CD4-positive, alpha-beta T cell treated with Interferon alpha-2 for 1 hour (primary cell): ENCODE data around the gene CRTC1.
"Not testable (repeated sequence)": the region's sequence is repeated elsewhere in the genome, so short reads cannot be mapped to it uniquely, and the experiment has no call there.

Experiments
- DNase-seq, 2 donors: peaks; one replicate each; pipeline ENCODE4 v3.0.0-alpha.2; 2020 to 2022

The CRTC1 gene

GRCh38 chr19:18733196-18733647 lies 49.7 kb downstream of the CRTC1 start:
- DNase-seq = no peak

GRCh38 chr19:18733762-18734332 lies 50.4 kb downstream of the CRTC1 start:
- DNase-seq = not testable (repeated sequence)

DNA sequence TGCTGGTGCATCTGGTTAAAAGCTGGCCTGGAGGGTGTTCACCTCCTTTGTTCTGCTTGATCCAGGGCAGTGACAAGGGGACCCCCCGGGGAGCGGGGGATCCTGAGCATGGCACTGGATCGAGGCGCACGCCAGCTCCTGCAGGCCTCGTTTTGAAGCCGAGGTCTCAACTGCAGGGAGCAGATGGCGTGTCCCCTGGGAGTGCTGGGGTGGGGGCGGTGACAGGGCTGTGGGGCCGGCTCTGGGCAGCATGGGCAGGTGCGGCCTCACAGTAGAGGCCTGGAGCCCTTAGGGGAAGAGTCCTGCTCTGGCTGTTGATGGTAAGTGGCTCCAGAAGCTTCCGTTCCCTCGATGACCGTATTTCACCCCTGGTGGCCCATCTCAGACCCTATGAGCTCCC lies 51.8 kb downstream of the CRTC1 start:
- DNase-seq = no peak

GRCh38 chr19:18735752-18736151 lies 52.3 kb downstream of the CRTC1 start:
- no peak for DNase-seq

DNA sequence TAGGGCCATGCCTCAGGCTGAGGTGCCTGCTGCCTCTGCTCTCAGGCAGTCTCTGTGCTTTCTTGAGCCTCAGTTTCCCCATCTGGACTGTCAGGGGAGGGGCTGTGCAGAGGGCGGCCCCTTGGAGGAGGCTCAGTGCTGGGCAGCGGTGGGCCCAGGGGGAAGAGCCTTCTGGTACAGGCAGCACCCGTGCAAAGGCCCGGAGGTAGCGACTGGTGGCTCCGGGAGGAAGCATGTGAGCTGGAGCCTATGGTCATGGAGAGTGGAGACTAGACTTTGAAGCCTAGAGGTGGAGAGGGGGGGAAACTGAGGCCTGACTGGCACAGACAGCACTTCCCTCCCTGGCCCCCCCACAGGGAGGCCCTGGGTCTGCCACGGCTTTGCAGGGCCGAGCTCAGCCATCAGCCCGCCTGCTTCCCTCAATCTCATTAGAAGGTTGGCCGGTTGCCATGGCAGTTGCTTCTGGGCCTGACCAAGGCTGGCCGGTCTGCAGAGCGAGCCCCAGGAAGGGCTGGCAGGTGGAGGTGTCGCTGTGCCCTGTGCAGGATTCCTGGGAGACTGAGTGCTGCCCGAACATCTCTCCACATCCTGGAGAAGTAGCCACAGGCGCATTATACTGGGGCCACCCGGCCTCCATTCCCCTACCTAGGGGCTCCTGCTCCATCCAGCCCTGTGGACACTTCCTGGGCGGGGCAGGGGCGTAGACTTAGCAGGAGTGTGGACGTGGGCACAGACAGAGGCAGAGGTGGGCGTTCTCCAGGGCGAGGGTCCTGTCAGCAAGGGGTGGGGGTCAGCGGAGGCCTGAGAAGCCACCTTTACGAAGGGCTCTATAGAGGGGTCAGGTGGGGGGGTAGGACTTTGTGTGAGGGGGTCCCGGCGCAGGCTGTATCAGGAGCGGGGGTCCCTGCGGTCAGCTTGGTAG lies 53.2 kb downstream of the CRTC1 start:
- no peak for DNase-seq

DNA sequence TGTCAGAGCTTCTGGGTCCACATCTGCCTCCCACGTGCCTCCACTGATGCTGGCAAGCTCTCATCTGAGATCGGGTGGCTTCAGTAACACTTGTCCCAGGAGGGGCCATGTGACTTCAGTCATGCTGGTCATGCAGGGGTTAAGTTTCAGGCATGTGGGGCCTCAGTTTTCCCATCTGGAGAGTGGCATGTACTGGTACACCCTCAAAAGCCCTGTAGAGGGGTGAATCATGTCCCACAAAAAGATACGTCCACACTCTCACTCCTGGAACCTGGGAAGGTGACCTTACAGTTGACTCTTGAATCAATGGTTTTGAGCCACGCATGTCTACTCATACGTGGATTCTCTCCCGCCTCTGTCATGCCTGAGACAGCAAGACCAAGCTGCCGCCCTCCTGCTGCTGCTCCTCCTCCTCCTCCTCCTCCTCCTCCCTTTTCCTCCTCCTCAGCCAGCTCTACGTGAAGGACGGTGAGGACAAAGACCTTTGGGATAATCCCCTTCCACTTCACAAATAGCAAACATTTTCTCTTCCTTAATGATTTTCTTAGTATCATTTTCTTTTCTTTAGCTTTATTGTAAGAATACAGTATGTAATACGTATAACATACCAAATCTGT lies 54.0 kb downstream of the CRTC1 start:
- DNase-seq = no peak

DNA sequence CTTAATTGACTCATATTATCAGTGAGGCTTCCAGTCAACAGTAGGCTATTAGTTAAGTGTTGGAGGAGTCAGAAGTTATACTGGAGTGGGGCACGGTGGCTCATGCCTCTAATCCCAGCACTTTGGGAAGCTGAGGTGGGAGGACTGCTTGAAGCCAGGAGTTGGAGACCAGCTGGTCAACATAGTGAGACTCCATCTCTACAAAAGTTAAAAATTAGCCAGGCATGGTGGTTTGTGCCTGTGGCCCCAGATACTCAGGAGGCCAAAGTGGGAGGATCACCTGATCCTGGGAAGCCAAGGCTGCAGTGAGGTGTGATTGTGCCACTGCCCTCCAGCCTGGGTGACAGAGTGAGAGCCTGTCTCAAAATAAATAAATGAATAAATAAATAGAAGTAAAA lies 54.5 kb downstream of the CRTC1 start:
- no peak for DNase-seq

DNA sequence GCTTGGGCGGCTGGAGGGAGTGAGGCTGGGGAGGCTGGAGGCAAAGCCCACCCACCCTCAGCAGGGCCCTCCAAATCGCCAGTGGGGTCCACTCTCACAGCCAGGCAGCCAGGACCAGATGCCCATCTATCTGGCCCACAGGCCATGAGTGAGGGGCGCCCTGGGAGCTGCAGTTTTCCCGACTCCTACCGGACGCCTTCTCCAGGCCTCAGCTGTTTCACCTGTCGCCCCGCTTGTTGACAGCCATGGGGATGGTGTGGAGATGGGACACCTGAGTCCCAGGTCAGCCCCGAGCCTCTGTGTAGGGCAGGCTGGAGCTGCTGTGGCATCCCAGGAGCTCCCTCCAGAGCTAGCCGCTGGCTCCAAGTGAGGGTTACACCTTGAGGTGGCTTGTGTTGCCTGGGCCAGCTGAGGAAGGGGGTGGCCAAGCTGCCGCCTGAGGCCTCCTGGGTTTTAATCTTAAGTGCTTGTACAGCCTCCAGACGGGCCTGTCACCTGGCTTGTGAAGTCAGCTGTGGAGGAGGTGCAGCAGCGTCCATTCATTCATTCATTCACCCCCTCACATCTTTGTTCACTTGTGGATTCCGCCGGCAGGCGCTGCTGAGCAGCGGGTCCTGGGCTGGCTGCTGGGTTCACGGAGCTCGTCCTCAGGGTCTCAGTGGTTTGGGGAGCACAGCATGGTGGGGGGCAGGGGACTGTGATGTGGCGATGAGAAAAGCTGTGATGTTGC lies 55.6 kb downstream of the CRTC1 start:
- no peak for DNase-seq

DNA sequence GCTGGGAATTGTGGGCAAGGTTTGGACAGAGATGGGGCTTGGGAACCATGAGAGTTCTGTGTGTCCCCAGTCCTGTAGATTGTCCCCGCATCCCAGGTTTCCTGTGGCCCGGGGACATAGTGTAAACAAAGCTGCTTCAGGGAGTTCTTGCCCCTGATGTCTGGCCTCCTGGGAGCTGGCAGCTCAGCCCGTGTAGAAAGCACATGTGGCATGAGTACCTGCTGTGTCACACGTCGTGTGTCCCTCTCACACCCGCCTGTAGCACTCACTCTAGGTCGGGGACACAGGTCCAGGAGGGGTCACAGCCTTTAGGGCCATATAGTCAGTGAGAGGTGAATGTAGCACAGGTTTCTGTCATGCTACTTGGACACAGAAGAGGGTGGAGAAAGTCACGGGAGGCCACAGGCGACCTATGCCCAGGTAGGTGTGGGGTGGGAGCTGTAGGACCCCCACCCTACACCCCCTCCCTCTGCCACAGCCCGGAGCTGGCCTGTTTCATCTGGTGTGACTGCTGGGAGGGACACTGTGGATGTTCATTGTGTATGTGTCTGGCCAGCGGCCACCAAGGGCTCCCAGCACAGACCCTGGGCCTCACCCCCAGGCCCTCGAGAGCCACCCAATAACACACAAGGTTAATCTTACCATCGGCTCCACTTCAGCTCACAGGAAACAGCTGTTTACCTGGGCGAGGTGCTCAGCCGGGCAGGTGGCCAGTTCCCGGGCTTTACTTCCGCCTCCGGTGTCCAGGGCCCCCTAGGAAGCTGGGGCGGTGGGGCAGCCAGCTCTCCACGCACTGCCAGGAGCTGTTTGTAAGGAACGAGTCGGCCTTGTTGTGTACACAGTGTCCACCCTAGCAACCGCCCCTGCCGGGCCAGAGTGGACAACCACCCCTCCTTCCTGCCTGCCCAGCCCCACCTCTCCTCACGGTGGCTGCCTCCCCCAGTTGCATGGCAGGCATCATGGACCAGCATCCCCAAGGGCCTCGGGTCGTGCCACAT lies 57.9 kb downstream of the CRTC1 start:
- DNase-seq = no peak

DNA sequence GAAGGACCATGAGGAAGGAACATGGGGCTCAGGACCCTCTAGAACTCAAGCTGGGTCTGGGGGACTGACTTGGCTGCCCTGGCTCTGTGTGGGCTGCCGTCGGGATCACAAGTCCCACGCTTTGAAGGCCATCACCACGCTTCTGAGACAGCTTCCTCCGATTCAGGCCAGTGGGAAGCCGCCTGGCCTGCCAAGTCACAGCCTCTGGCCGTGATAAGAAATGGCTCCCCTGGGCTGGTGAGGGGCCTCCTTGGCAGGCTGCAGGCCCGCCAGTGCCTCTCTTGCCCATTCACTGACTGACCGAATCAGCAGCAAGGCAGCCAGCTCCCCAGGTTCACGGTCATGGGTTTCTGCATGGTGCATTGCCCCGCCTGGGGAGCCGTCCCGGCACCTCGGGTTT lies 58.8 kb downstream of the CRTC1 start:
- DNase-seq = no peak

DNA sequence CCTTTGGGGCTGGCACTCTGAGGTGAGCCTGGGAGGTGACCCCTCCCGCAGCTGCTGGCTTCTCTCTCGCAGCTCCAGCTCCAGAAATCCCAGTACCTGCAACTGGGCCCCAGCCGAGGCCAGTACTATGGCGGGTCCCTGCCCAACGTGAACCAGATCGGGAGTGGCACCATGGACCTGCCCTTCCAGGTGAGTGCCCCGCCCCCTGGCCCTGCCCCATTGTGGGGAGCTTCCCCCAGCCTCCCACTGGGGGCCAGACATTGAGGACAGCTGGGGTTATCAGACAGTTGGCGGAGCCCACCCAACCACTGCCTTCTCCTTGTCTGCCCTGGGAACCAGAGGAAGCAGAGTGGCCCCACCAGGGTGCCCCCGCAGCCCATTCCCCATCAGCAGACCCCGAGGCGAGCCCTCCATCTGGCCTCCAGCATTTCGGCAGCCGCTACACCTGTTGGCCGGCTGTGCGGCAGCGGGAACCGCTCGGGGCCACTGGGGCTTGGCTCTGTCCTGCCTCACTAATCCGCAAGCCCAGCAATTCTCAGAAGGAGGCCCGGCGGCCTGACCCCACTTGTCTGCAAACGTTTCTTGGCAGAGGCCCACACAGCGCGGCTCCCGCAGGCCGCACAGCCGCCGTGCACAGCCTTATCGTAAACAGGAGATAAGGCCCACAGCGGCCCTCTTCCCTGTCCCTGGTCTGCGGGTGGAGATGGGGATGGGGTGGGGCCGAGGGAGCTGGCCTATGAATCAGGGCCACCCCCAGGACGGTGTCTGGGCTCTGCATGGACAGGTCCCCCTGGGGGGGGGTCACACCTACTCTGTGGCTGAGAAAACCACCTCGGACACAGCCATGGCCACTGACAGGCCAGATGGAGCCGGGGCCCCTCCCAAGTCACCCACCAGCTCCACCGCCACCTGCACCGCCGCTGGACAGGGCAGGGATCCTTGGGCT lies 59.6 kb downstream of the CRTC1 start:
- DNase-seq = no peak

DNA sequence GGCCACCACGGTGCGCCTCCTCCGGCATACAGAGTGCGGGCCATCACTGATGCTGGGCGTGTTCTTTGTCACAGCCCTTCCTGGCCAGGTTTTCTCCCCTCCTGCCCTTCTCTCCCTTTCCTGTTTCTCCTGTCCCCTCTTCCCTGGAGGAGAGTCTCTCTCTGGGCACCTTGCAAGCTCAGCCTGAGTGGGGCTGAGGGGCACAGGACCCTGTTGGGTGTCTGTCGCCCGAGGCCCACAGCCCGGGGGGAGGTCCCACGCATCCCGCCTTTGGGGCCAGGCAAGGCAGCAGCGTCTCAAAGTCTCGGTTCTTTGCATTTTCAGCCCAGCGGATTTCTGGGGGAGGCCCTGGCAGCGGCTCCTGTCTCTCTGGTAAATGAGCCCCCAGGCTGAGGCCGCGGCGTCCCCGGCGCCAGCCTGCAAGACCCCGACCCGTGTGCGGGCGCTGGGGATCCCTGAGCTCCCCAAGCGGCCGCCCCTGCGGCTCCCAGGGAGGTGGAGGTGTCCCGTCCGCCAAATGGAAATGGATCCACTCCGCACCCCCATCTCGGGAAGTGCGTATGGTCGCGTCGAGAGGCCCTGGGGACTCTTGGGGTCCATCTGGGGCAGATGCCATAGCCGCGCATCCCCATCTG lies 60.4 kb downstream of the CRTC1 start:
- no peak for DNase-seq

DNA sequence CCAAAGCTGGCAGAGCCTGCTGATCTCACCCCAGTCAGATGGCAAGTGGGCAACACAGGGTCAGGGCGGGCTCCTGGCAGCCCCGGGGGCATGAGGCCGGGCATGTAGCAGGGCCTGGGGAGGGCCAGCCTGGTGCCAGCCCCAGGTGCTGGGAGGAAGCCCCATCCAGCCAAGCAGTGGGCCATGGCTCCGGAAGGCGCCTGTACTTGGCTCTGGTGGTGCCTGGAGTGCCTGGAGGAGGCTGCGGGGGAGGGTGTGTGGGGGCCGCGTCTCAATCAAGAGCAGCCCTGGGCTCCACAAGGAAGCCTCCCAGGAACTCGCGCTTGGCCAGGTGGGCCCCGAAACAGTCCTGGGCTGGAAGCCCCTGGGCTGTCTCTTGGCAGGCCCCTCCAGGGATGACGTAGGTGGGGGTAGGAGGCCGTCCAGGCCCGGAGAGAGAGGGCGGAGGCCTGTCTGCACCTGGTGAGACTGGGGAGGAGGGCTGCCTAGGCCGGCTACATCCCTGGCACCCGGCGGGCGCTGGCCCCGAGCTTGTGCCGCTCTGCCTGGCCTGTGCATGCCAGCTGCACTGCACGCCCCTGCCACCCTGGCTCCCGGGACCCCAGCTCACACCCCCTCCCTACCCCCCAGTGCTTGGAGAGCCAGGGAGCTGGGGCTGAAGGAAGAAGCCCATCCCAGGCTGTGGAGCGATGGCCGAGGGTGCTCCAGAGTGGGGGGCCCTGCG lies 61.7 kb downstream of the CRTC1 start:
- no peak for DNase-seq

DNA sequence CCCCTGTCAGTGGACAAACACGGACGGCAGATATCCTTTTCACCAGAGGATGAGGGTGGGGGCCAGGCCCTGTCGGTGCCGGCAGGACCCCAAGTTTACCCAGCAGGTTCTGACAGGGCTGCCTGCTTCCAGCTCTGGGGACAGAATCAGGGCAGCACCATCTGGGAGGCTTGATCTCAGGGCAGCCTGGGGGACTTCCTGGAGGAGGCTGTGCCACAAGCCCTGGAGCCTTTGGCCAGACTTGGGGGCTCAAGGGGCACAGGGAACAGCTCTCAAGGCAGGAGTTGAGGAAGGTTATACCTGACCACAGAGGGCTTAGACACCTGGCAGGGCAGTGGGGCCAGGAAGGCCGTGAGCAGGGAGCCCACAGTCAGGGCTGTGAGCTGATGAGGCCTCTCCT lies 62.5 kb downstream of the CRTC1 start:
- DNase-seq = no peak

DNA sequence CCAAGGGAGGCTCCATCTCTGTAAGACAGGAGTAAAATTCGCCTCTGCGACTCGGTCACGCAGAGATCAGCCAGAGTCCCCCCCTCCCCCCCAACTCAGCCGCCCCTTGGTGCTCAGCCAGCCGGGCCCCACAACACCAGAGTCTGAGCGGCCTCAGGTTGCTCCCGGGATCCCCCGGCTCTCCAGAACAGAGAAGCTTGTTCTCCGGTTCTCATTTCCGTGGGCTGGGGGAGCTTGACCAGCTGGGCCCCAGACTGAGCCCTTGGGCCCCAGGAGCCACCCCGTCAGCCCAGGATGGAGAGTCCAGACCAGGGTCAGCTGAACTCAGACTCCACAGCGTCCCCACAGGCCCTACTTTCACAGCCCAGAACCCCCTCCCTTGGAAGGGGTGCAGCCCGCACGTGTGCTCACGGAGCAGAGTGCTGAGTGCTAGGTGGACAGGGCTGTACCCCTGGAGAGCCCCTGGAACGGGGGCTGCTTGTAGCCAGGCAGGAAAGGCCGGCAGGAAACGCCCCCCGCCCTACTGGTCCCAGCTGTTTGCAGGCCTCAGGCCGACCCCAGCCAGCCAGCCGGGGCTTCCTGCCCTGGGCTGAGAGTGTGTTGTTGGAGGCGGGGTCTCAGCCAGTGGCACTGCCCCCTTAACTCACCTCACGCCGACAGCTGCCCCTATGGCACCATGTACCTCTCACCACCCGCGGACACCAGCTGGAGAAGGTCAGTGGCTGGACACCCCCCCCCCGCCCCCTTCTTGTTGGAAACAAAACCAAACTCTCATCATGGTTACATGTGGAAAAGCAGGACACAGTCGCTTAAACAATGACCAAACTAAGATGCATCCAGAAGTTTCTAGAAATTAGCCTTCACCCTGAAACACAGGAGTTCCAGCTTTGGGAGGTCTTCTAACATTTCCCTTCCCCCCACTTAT lies 63.2 kb downstream of the CRTC1 start:
- no peak for DNase-seq

- no peak for DNase-seq
Observed at GRCh38 chr19:18749362-18750231, 66.1 kb downstream of the CRTC1 start.

DNA sequence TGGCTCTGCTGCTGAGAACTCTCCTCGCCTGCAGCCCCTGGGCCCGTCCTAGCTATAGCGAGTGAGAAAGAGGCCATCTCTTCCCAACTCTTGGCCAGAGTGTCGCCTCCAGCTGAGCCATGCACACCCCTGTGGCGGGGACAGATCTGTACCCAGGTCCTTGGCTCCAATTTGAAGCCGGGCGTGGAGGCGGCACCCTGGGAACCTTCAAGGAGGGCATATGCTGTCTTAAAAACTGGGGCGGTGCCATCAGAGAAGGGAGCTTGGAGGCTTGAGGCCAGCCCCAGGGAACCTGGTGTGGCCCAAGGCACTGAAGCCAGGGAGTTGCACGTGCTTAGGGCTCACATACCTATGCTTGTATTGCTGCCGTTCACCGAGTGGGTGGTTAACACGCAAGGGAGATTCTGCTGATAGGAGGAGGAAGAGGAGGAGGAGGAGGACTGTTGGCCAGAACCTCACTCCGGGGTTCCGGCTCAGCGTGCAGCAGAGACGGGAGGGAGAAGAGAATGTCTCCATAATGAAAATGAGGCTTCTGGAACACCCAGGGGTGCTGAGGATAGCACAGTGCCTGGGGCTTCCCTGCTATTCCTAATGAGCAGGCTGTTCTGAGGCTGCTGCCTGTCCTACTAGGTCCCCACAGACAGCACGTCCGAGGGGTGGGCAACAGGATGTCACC lies 67.0 kb downstream of the CRTC1 start:
- DNase-seq = no peak
